HG03159 (cell line): ENCODE results near the gene RAD9A.
A peak's percentile ranks its signal among the peaks of the same experiment; 100 is the strongest.

Experiments
- ATAC-seq: cut with Tn5 transposase; IDR thresholded peaks from one replicate; pipeline ENCODE4 v1.9.1; 2021; ENCODE audit warnings: mild to moderate bottlenecking, moderate library complexity; ENCODE audit not compliant: unreplicated experiment

RAD9A gene

DNA sequence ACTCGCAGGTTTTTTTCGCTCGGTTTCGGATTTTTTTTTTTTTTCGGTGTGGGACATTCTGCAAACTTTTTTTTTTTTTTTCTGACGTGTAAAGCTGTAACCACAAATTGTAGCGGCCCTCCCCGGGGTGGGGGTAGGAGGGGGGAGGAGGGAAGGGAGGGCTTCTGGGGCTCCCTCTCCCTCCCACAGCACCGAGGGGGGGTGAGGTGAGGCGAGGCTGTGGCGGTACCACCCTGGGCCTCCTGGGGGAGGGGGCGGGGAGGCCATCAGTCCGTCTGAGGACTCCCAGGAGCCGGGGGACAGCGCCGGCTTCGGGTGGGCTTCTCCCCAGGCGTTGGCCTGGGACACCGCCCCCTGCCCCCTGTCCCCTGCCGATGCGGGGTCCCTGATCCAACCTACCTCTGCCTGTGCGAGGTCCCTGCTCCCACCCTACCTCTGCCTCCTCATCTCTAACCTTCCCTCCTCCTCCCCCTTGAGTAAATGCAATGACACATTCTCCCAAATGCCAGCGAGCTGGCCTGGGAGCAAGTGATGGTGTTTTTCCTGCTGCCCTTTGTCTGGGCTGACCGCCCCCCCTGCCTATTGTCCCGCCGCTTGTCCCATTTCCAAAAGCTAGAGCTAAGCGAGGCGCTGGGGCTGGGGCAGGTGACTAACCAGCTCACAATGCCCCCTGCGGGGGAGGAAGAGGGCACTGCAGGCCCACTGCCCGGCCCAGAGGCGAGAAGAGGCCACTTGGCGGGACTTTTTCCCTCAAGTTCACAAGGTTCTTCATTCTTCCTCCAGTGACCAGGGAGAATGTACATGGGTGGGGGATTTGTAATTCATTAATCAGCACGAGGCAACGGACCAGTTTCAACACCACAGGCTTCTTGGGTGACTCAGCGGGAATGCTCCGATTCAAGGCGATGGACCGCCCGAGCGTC lies 17.9 kb upstream of the RAD9A start:
- no peak for ATAC-seq

DNA sequence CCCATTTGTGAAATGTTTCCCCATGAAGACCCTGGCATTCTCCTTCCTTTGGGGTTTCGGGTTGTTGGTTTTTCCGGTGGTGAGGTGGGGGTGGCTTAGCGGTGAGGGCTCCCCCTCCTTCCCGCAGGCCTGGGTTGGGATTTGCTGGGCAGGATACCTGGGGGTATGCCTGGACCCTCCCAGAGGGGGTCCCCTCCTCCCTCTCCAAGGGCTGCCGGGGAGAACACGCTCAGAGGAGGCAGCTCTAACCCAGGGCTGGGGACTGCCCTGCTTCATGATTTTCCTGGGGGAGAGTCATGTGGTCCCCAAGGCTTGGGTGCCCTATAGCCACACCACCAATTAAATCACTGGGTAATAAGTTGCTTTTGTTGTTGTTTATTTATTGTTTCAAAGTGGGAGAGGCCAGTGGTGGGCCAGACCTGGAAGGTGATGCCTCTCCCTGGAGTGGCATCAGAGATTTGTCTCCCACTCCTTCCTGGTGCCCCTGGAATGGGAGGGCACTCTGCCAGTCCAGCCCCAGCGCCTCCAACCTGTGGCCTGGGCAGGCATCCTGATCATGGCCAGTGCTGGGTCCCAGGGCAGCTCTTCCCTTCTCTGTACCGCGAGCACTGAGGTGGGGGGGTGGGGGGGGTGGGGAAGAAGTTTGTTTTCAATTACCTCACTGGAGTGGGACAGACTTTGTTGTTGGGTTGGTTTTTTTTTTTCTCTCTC lies 17.1 kb upstream of the RAD9A start:
- ATAC-seq: no peak

DNA sequence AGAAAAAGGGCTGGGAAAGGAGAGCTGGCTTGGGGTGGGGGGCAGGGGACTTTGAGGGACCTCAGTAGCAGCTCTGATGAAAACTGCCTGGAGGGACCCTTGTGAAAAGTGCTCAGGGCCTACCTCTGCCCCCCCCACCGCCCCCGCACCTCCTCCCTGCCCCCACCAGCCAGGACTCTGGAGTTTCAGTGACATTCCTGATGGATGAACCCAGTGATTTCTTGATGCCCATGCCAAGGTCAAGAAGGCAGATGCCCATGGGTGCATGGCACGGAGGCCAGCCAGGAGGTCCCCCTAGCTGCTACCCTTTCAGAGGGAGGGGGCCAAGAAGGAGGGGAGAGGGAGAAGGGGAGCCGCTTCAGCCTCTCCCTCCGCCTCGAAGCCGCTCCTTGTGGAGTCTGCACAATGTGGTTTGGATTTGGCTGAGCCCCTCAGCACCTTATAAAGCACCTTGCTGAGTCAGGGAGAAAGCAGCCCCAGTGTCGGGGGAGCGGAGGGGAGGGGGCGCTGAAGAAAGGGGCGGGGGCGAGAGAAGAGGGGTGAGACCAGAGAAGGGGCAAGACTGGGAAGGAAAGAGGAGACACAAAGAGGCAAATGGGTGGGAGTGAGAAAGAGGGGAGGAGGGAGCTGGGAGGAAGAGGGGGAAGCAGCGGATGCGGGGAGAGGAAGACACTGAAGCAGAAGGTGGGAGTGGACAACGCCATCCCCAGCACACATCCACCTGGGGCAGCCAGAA lies 16.3 kb upstream of the RAD9A start:
- ATAC-seq: no peak

DNA sequence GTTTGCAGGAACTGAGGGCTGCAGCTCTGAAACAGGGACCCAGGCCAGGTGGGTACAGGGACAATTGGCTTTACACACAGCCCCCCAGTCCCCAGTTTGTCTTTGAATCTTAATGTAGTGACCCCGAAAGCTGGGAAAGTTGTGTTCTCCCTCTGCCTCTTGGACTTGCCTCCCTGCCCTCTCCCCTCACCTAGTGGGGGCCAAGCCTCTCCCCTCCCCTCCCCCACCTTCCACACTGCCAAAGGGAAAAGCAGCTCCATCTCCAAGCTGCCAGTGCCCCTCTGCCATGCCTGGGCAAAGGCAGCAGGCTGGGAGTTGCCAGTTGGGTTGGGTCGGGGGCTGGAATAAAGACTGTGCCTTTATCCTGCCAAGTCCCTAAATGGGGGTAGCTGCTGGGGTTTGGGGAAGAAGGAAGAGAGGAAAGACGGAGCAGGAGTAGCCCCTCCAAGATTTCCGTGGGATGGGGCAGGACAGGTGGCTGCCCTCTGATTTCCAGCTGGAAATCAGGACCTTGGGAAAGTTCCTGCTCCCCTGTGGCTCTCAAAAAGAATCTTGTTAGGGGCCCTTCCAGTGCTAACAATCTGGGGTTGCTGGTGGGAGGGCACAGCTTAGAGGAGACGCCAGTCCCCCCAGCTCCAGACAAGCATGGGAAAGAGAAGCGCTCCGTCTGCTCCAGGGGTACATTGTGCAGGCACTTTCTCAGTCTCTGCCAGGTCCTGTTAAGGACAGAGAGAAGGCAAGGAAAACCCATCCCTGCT lies 15.5 kb upstream of the RAD9A start:
- no peak for ATAC-seq

DNA sequence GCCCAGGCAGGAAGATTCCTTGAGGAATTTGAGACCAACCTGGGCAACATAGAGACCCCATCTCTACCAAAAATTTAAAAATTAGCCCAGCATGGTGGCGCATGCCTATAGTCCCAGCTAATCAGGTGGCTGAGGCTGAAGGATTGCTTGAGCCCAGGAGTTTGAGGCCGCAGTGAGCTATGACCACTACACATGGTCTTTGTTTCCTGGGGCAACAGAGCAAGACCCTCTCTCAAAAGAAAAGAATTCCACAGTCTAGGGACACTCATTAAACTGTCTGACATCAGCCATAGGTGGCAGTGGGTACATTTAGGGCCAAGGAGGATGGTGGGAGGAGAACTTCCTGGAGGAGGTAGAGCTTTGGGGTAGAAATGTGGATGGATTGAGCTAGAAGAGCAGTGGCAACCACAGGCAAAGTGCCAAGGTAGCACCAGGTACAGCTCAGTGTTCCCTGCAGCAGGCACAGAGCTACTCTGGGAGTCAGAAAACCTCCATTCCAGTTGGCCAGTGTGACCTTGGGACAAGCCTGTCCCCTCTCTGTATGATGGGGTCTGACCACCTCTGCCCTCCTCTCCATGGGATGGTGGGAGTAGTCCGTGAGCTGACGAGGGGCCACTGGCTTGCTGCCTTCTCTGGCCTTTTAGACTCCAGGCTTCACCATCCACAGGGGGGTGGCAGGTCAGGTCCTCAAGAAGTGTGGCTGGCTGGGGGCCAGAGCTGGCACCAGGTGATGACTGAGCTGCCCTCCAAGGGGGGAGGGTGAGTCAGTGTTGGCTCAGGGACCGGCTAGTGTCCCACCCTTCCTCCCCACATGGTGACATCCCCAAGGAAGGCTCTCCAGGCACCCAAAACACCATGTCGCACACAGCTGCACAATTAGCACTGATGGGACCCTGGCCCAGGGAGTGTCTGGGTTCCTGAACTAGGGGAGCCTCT lies 14.6 kb upstream of the RAD9A start:
- no peak for ATAC-seq

DNA sequence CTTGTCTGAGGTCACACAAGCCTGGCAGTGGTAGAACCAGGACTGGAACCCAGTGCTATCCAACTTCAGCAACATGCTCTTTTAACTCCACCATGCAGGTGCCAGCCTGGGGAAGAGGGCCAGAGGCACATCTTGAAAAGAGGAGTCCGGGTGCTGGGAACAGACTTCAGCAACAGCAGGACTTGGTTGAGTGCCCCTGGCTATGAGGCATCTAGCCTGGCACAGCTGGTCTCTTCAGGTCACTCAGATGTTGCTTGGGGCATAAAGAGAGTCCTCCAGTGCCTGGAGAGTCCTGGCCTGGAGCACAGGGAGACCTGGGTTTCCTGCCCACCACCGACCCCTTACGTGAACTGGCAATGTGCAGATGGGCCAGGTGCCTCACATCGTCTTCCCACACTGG lies 13.2 kb upstream of the RAD9A start:
- ATAC-seq: no peak

DNA sequence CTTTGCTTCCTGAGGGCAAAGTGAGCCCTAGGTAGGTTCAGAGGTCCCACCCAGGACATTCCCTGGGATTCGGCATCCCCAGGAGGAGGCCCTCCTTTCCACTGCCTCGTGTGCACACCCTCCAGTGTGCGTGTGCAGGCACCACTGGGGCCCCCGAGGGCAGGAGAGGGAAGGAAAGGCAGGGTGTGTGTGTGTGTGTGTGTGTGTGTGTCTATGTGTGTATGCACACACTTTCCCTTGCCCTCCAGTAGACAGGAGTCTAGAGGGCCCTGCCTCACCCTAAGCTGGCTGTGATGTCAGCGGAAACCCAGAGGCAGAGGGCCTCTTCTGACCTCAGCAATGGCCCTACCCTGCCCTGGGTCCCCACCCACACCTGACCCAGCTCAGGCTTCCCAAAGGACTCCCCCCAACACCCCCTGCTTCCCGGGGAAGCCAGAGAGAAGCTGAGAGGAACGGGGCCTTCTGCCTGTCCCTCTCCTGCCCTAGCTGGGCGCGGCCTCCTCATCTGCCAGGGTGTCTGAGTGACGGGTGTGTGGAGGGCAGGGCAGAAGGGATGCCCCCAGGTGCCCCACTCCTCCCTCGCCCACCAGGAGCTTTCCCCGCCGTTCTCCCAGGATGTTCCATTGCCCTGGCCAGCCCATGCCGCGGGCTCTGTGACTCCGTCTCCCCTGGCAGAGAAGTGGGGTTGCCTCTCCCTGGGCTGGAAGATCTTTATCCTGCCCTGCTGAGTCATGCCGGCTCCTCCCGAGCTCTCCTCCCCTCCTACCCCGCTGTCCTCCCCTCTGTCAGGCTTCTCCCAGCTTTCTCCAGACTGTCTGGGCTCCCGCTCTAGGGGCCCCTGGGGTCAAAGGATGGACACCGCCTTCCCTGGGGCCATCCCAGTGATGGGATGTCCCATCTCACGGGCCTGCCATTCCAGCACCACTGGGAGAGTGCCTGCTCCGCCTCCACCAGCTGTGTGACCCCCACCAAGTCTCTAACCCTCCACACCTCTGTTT lies 12.4 kb upstream of the RAD9A start:
- ATAC-seq: no peak

DNA sequence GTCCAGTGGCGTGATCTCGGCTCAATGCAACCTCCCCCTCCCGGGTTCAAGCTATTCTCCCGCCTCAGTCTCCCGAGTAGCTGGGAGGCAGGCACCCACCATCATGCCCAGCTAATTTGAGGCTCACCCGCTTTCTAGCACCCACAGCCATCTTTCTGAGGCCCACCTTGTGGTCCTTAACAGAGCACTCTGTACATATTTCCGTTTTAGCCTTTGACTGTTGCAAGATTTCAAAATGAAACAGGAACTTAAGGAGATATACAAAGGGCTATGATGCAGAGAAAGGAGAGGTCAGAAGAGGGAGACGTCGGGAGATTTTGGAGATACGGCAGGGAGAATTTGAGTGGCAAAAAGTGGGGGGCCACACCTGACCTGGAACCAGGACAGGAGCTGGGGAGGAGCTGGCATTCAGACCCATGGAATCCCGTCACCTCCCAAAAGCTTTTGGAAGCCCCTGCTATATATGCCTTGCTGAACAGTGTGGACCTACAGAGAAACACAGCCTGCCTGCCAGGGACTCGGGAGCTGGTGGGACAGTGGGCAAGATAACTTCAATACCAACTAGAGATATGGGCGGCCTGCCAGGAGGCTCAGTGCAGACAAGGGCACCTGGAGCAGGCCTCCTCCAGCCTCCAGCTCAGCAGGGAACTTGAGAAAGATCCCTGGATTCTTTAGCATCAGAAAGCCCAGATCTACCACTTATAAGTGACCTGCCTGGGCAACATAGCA lies 10.4 kb upstream of the RAD9A start:
- ATAC-seq: no peak

DNA sequence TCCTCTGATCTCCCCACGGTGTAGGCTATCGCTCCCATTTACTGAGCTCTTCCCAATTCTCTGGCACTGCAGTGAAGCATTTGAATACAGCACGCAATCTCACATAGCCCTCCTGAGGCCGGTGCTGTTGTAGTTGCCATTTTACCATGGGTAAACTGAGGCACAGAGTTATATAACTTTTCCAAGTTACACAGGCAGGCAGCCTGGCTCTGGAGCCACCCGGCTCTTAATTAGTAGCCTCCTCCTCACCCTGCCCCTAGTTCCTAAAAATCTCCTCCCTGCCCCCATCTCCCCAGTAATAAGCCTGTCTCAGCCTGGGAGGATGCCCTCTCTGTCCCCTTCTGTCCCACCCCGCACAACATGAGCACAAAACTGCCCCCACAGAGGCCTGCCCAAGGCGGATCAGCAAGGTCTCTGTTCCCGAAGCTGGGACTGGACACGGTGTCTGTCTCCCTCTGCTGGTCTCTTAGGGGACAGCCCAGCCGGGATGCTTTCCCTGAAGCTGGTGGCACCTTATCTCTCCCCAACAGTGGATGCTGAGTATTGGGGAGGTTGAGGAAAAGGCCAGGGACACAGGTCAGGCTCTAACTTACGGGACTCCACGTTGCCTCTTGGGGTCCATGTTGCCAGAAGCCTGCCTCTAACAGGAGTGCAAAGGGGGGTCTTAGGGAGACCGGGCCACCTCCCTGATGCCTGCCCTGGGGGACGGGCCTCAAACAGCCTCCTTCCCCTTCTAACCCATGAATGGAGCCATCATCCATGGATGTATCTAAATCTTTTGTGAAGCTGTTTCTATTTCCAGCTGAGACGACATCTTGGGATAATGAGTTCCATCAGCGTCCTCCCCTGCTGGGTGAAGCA lies 9.3 kb upstream of the RAD9A start:
- no peak for ATAC-seq

DNA sequence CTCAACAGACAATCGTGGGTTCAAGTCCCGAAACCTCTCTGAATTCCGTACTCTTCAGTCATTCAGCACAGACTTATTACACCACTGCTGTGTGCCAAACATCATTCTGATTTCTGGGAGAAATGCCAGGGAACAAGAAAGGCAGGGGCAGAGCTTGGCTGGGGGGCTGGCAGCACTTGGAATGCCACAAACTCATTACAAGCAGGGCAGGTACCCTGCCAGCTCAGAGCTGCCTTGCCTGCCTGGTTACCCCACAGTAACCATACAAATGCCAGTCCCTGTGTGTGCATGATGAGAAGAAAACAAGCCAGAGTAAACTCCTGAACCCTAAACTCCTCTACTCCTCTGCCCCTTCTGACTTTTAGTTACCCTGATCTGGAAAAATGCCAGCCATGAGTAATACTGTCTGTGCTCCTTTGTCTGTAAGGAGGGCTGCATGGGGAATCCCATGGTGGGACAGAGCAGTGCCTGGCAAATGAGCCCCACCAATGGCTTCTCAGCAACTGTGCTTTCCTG lies 6.9 kb upstream of the RAD9A start:
- ATAC-seq: no peak

DNA sequence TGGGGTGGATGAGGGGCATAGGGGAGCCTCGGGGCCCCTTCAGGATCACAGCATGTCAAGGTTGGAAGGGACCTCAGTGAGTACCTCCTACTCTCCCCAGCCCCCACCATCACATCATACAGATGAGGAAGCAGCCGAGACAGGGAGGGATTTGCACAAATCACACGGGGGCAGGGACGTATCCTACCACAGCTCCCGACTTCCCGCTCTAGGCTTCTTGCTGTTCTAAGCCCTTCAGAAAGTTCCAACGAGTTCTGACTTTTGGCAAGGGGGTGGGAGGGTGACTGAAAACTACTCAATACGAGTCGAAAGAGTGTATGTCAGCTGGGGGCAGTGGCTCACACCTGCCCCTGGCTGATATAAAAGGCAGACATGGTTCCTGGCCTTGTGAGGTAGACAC lies 4.7 kb upstream of the RAD9A start:
- no peak for ATAC-seq

DNA sequence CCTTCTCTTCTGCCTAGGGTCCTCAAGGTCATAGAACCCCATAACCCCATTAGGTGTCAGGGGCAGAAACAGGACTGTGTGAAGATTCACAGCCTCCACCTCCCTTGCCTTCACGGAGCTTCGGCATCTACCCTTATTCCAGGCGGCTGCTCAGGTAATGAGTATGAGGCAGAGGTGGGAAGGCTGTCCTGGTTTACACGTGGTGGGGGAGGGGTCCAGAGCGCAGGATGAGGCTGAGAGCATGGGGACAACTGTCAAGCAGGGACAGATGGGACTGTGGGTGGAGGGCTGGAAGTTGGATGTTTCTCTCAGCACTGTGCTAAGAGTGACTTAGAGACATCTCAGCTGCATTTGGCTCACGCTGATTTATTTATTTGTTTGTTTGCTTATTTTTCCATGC lies 4.3 kb upstream of the RAD9A start:
- no peak for ATAC-seq

DNA sequence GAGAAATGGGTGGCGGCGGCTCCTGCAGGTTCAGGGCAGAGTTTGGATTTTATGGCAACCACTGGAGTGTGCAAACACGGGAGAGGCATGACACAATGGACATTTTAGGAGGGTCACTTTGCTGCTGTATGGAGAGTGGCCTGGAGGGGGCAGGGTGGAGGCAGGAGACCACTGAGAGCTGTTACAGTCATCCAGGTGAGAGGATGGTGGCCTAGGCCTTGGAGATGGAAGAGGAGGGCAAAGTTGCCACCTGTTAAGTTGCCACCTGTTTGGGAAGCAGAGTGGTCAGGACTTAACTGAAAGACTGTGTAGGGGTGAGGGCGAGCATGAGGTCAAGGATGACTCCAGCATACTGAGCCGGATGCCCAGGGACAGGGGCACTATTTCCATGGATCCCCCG lies 2.3 kb upstream of the RAD9A start:
- ATAC-seq: no peak

DNA sequence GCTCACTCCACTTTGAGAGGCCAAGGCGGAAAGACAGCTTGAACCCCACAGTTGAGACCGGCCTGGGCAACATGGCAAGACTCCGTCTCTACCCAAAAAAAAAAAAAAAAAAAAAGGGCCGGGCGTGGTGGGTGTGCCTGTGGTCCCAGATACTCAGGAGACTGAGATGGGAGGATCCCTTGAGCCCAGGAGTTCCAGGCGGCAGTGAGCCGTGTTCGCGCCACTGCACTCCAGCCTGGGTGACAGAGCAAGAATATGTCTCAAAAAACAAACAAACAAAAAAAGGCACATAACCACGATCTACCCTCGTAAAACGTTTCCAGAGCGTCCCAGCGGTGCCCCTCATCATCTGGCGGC lies 861 bp upstream of the RAD9A start:
- ATAC-seq: no peak

DNA sequence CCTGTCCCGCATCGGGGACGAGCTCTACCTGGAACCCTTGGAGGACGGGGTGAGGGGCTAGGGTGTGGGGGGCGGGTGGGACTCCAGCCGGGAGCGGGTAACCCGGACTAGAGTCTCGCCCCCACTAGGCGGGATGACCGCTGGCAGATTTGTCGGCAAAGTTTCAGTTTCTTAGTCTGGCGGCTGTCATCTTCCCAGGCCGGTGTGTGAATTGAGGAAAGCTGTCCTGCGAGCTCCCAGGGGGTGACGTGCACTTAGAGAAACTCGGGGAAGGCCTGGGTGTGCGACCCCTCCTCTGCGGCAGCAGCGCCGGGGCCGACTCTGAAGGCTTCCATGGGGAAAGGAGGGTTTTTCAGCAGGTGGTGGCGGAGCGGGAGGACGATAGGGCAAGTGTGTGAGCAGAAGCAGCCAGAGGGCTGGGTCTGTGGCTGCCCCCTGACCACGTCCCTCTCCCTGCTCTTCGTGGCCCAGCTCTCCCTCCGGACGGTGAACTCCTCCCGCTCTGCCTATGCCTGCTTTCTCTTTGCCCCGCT lies 463 bp downstream of the RAD9A start:
- ATAC-seq: peak; percentile 10

DNA sequence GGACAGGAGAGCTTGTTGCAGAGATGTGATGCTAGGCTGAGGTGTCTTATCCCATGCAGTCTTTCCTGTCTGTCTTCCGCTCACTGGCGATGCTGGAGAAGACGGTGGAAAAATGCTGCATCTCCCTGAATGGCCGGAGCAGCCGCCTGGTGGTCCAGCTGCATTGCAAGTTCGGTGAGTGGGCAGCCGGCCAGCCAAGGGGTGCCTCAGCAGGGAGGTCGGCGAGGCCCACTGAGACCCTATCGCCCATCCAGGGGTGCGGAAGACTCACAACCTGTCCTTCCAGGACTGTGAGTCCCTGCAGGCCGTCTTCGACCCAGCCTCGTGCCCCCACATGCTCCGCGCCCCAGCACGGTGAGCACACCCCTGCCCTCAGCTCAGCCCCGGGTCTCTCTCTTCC lies 1.7 kb downstream of the RAD9A start:
- ATAC-seq: no peak

DNA sequence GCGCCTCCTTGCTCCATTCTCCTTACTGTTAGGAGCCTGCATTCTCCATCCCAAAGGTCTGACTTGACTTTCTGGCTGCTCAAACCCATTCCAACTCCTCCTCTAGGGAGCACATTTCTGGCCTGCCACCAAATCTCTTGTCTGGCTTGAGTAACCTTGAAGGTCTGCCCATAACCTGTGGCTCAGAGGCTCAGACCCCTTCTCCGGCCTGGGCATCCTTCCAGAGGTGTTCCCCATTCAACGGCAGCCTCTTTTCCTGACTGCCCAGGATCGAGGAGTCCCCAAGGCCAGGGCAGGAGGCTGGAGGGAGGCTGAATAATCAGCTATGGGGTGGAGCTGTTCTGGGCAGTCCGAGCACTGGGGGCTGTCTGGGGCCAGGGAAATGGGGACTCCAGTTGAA lies 2.2 kb downstream of the RAD9A start:
- ATAC-seq: no peak
